ENCODE data around the gene ASTN2.

GRCh38 chr9:116555119-116555518, 859.7 kb downstream of the ASTN2 start:
- TF ChIP-seq, protein P1, sequence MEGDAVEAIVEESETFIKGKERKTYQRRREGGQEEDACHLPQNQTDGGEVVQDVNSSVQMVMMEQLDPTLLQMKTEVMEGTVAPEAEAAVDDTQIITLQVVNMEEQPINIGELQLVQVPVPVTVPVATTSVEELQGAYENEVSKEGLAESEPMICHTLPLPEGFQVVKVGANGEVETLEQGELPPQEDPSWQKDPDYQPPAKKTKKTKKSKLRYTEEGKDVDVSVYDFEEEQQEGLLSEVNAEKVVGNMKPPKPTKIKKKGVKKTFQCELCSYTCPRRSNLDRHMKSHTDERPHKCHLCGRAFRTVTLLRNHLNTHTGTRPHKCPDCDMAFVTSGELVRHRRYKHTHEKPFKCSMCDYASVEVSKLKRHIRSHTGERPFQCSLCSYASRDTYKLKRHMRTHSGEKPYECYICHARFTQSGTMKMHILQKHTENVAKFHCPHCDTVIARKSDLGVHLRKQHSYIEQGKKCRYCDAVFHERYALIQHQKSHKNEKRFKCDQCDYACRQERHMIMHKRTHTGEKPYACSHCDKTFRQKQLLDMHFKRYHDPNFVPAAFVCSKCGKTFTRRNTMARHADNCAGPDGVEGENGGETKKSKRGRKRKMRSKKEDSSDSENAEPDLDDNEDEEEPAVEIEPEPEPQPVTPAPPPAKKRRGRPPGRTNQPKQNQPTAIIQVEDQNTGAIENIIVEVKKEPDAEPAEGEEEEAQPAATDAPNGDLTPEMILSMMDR (IDR thresholded peaks at IDR 0.05; ENCODE audit: low read depth, low read length): no peak
- TF ChIP-seq, protein P2, sequence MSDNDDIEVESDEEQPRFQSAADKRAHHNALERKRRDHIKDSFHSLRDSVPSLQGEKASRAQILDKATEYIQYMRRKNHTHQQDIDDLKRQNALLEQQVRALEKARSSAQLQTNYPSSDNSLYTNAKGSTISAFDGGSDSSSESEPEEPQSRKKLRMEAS (IDR thresholded peaks at IDR 0.05; ENCODE audit: low read depth, low read length): no peak
- no peak for TF ChIP-seq POLR2A (IDR thresholded peaks at IDR 0.05; ENCODE audit: extremely low read depth, insufficient read length)
- no peak for TF ChIP-seq MYC (IDR thresholded peaks at IDR 0.05; ENCODE audit: low read depth, low read length)
